KMS-11 (cell line): Measurements from ENCODE around the gene CPEB3.
A peak's percentile ranks its signal among the peaks of the same experiment; 100 is the strongest.
"Not testable (repeated sequence)": the region's sequence is repeated elsewhere in the genome, so short reads cannot be mapped to it uniquely, and the experiment has no call there.

Source experiments
- H2AFZ ChIP-seq: fragments of 200-600 bp; sonication (generic); 2 replicates; pipeline ENCODE4 v1.6.1; 2016; ENCODE audit warnings: antibody characterized with exemption, mixed run types, low read depth
- H3K27ac ChIP-seq: fragments of 200-600 bp; sonication (generic); 2 replicates; pipeline ENCODE4 v1.6.1; 2016; ENCODE audit warnings: mild to moderate bottlenecking, mixed run types
- H3K27me3 ChIP-seq: fragments of 200-600 bp; sonication (generic); 2 replicates; pipeline ENCODE4 v1.6.1; 2017; ENCODE audit warnings: mild to moderate bottlenecking, low read depth, mixed run types, moderate library complexity; ENCODE audit not compliant: insufficient read depth
- H3K36me3 ChIP-seq: fragments of 200-600 bp; sonication (generic); 2 replicates; pipeline ENCODE4 v1.6.1; 2017; ENCODE audit warnings: mild to moderate bottlenecking, mixed run types; ENCODE audit not compliant: insufficient read depth
- H3K4me1 ChIP-seq: fragments of 200-600 bp; sonication (generic); 2 replicates; pipeline ENCODE4 v1.6.1; 2016; ENCODE audit warnings: mild to moderate bottlenecking, low read depth, mixed run types; ENCODE audit not compliant: poor library complexity, severe bottlenecking
- H3K4me2 ChIP-seq: fragments of 200-600 bp; sonication (generic); 2 replicates; pipeline ENCODE4 v1.7.0; 2016; ENCODE audit warnings: mild to moderate bottlenecking, mixed run types
- H3K4me3 ChIP-seq: fragments of 200-600 bp; sonication (generic); IDR thresholded peaks from 2 replicates; pipeline ENCODE4 v1.6.1; 2017; ENCODE audit warnings: low read depth, low read length, mixed read lengths; ENCODE audit not compliant: insufficient read depth
- H3K79me2 ChIP-seq: fragments of 200-600 bp; sonication (generic); 2 replicates; pipeline ENCODE4 v1.6.1; 2016; ENCODE audit warnings: low read depth, mixed run types; ENCODE audit not compliant: insufficient read depth
- H3K9ac ChIP-seq: fragments of 200-600 bp; sonication (generic); 2 replicates; pipeline ENCODE4 v1.6.1; 2016; ENCODE audit warnings: mild to moderate bottlenecking, mixed run types
- H4K20me1 ChIP-seq: fragments of 200-600 bp; sonication (generic); 2 replicates; pipeline ENCODE4 v1.6.1; 2016; ENCODE audit warnings: mild to moderate bottlenecking, mixed run types; ENCODE audit not compliant: insufficient read depth
- TF ChIP-seq, protein P1 (sequence below): fragments of 200-600 bp; sonication (generic); conservative IDR thresholded peaks from 2 replicates; pipeline ENCODE4 v1.6.1; 2017; ENCODE audit warnings: low read depth, mild to moderate bottlenecking, antibody characterized with exemption, low read length, moderate library complexity, mixed read lengths

Gene CPEB3

DNA sequence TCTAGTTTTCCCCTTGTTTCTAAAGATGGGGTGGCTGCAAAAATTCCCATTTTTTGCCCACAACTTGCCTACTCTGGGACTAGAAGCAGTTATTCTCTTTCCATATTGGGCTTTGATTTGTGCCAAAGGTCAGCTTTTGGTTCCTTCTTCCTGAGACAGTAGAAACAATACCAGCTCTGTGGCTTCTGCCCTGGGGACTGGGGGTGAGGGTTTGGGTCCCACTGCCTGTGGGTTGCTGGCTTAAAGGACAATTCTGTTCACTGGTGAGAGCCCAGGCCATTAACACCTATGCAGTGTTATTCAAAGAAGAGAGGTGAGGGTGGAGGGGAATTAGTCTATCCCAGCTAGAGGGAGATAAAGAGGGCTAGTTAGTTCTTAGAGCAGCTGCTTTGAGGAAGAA lies 171.5 kb downstream of the CPEB3 start:
- TF ChIP-seq, protein P1, sequence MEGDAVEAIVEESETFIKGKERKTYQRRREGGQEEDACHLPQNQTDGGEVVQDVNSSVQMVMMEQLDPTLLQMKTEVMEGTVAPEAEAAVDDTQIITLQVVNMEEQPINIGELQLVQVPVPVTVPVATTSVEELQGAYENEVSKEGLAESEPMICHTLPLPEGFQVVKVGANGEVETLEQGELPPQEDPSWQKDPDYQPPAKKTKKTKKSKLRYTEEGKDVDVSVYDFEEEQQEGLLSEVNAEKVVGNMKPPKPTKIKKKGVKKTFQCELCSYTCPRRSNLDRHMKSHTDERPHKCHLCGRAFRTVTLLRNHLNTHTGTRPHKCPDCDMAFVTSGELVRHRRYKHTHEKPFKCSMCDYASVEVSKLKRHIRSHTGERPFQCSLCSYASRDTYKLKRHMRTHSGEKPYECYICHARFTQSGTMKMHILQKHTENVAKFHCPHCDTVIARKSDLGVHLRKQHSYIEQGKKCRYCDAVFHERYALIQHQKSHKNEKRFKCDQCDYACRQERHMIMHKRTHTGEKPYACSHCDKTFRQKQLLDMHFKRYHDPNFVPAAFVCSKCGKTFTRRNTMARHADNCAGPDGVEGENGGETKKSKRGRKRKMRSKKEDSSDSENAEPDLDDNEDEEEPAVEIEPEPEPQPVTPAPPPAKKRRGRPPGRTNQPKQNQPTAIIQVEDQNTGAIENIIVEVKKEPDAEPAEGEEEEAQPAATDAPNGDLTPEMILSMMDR = no peak
- H3K4me1 ChIP-seq = peaks cover 27% of the 10 kb centered on the region
- H3K36me3 ChIP-seq = no peaks in the 10 kb centered on the region
- no peak overlapping the region for H2AFZ ChIP-seq
- no peaks in the 10 kb centered on the region for H4K20me1 ChIP-seq
- H3K4me2 ChIP-seq = no peak overlapping the region
- H3K79me2 ChIP-seq = no peaks in the 10 kb centered on the region
- no peak overlapping the region for H3K27ac ChIP-seq
- H3K9ac ChIP-seq = no peak overlapping the region
- H3K27me3 ChIP-seq = no peaks in the 10 kb centered on the region
- H3K4me3 ChIP-seq = no peak overlapping the region

DNA sequence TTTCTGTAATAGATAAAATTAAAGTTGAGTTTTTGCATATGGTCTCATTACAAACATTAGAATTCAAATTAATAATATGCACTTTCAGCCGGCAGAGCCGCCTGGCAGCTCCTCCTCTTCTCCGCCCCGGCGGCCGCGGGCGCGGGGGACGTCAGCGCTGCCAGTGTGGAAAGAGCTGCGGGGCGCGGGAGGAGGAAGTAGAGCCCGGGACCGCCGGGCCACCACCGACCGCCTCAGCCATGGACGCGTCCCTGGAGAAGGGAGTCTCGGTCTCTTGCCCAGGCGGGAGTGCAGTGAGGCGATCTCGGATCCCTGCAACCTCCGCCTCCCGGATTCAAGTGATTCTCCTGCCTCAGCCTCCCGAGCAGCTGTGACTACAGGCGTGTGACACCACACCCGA lies 176.0 kb downstream of the CPEB3 start:
- H3K79me2 ChIP-seq, H3K27me3 ChIP-seq, H3K36me3 ChIP-seq, H3K9ac ChIP-seq, H2AFZ ChIP-seq, H4K20me1 ChIP-seq, H3K4me3 ChIP-seq, H3K27ac ChIP-seq, H3K4me2 ChIP-seq: not testable (repeated sequence)
- peaks cover 68% of the 10 kb centered on the region for H3K4me1 ChIP-seq

DNA sequence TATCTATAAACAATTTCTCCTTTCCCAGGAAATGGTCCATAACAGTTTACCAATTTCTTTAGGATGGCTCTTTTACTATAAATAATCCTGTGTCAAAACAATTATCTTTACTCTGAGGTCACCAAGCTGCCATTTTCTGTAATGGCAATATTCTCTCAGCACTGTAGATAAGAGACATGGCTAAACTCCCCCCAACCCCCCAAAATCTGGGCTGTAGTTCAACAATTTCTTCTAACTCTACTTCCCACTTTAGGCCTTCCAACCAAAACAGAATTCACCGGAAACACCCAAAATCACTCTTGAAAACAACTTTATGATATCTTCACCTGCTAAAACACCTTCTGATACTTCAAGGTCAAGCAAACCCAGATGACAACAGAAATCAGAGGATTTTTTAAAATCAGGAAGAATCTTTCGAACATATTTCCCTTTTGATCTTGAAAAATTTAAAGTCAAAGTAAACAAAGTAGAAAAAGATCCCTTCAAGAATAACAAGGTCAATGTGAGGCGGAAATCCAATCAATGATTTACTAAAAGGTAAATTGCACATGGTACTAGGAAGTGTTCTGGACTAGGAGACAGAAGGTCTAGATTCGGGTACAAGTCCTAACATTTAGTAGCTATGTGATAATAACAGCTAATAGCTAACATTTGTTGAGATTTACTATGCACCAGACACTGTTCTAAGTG lies 176.8 kb downstream of the CPEB3 start:
- peaks cover 69% of the 10 kb centered on the region for H3K4me1 ChIP-seq

DNA sequence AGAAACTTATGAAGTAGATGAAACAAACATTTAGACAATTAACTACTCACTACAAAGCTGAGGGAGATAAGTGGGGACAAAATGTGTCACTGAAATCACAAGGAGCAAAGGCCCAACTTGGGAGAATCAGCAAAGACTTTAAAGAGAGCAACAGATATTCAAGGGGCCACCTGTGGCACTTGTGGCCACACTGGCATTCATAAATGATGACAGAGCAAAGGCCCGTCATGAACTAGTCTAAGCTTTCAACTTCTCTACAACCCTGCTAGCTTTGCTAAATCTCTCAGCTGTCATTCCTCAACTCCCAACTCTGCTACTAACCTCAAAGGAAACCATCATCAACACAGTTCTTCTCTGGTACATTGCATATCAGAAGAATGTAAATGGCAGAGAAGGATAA lies 178.4 kb downstream of the CPEB3 start:
- TF ChIP-seq, protein P1 = no peak
- Histone ChIP-seq H3K4me3 (no peak overlapping the region), H3K4me1 (peaks cover 82% of the 10 kb centered on the region), H3K27me3 (no peaks in the 10 kb centered on the region), H3K27ac (peak overlapping the region; percentile 88), H3K79me2 (peaks cover 5% of the 10 kb centered on the region; the same call in 1 of the 2 replicates), H3K36me3 (no peaks in the 10 kb centered on the region), H2AFZ (no peak overlapping the region), H3K9ac (peak overlapping the region; percentile 20; the same call in 1 of the 2 replicates), H4K20me1 (no peaks in the 10 kb centered on the region), H3K4me2 (peak overlapping the region; percentile 66)

More for the DNA sequence above, 176.8 kb downstream of the CPEB3 start:
- Histone ChIP-seq H3K79me2 (no peaks in the 10 kb centered on the region; the same call in 1 of the 2 replicates), H3K27ac (peak overlapping the region; percentile 88), H3K27me3 (no peaks in the 10 kb centered on the region), H3K9ac (no peak overlapping the region), H2AFZ (no peak overlapping the region), H3K36me3 (no peaks in the 10 kb centered on the region), H4K20me1 (no peaks in the 10 kb centered on the region), H3K4me3 (no peak overlapping the region), H3K4me2 (peak overlapping the region; percentile 66; the same call in 1 of the 2 replicates)
- TF ChIP-seq, protein P1 = no peak

DNA sequence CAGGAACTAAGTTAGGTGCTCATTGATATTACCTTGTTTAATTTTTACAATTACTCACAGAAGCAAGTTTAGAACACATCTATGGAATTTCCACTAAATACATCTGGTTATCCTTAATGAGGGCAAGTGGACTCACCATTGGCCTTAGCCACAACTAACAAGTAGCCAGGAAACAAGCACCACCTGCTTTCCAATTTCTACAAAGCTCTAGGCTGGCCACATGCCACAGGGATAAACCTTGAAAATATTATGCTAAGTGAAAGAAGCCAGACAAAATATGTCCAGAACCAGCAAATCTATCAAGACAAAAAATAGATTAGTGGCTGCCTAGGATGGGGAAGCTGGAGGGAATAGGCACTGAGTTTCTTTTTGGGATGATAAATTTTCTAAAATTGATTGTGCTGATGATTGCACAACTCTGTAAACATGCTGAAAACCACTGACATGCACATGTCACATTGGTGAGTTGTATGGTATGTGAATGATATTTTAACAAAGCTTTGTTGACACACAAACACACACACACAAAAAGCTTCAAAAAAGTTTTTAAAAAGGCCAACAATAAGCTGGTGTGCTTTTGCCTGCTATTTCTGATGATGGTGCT lies 179.4 kb downstream of the CPEB3 start:
- peaks cover 86% of the 10 kb centered on the region for H3K4me1 ChIP-seq
- H3K36me3 ChIP-seq = no peaks in the 10 kb centered on the region
- no peaks in the 10 kb centered on the region for H4K20me1 ChIP-seq
- peak overlapping the region; percentile 88 for H3K27ac ChIP-seq
- no peak overlapping the region for H2AFZ ChIP-seq
- no peak overlapping the region for H3K4me3 ChIP-seq
- peak overlapping the region; percentile 20; the same call in 1 of the 2 replicates for H3K9ac ChIP-seq
- H3K4me2 ChIP-seq = peak overlapping the region; percentile 66
- TF ChIP-seq, protein P1 = no peak
- peaks cover 6% of the 10 kb centered on the region; the same call in 1 of the 2 replicates for H3K79me2 ChIP-seq
- no peaks in the 10 kb centered on the region for H3K27me3 ChIP-seq
